PFSK-1 (cell line): ENCODE data around the gene WDR76.

ENCODE experiments used
- FOXP2 ChIP-seq: optimal IDR thresholded peaks from 2 replicates; pipeline ENCODE3; 2011; ENCODE audit warnings: borderline replicate concordance, control low read depth, inconsistent platforms; ENCODE audit not compliant: insufficient read depth; ENCODE audit errors: extremely low read length, extremely low read depth
- POLR2AphosphoS5 ChIP-seq: IDR thresholded peaks from 2 replicates; pipeline ENCODE4 v1.6.1; 2012; ENCODE audit warnings: low read depth, mild to moderate bottlenecking, control low read depth, low read length, moderate library complexity
- REST ChIP-seq, 2 experiments: IDR thresholded peaks; 2 replicates each; pipeline versions ENCODE4 v1.6.1 to v1.8.0; 2011 to 2012; ENCODE audit warnings: low read depth in 2 of 2, low read length in 2 of 2, control low read depth in 1 of 2, inconsistent platforms in 1 of 2, mild to moderate bottlenecking in 1 of 2, moderate library complexity in 1 of 2; ENCODE audit not compliant: insufficient read depth in 1 of 2
- SIN3A ChIP-seq: IDR thresholded peaks from 2 replicates; pipeline ENCODE4 v1.6.1; 2012; ENCODE audit warnings: mild to moderate bottlenecking, low read length, moderate library complexity, borderline replicate concordance; ENCODE audit not compliant: insufficient read depth
- TAF1 ChIP-seq: IDR thresholded peaks from 2 replicates; pipeline ENCODE4 v1.6.1; 2012; ENCODE audit warnings: low read length, control low read depth, borderline replicate concordance; ENCODE audit not compliant: insufficient read depth

GRCh38 chr15:43877371-43877770 lies 50.6 kb downstream of the WDR76 start:
- TF ChIP-seq TAF1, result no peak
- no peak for TF ChIP-seq POLR2AphosphoS5
- no peak for TF ChIP-seq REST (IDR thresholded peaks at IDR 0.05; ENCODE audit: insufficient read depth in 1 of 2, low read depth in 2 of 2, low read length in 2 of 2)
- no peak for TF ChIP-seq SIN3A
- TF ChIP-seq FOXP2, result no peak
